MM.1S (cell line): ENCODE measurements around the gene PEX26.

Experiments
- EZH2 ChIP-seq: fragments of 300-600 bp; sonication (generic); optimal IDR thresholded peaks from 2 replicates; pipeline ENCODE3; 2017; ENCODE audit warnings: low read depth, mild to moderate bottlenecking, antibody characterized with exemption, low read length, mixed read lengths
- EZH2phosphoT487 ChIP-seq: fragments of 300-600 bp; sonication (generic); IDR thresholded peaks from 2 replicates; pipeline ENCODE4 v1.6.1; 2018; ENCODE audit warnings: antibody characterized with exemption, low read length
- TF ChIP-seq, protein P1 (sequence below): fragments of 300-600 bp; sonication (generic); IDR thresholded peaks from 2 replicates; pipeline ENCODE4 v1.5.1; 2016; ENCODE audit warnings: antibody characterized with exemption, low read length, mixed read lengths

DNA sequence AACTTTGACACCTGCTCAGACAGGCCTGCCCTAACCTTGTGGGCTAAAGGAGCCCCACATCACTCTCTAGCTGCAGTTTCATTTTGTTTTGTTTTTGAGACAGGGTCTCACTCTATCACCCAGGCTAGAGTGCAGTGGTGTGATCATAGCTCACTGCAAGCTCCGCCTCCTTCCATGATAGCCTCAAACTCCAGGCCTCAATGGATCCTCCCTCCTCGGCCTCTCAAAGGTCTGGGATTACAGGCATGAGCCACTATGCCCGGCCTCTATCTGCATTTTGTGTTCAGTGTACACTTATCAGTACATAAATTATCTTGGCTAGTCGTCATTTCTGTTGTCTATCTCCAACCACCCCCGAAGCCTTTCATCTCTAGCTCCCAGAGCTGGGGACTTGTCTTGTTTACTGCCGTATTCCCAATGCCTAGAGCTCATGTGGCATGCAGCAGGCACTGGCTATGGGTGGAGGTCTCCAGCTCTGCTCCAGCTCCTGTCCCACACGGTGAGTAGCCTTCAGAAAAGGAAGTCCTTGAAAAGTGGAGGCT lies 22.1 kb upstream of the PEX26 start:
- TF ChIP-seq, protein P1, sequence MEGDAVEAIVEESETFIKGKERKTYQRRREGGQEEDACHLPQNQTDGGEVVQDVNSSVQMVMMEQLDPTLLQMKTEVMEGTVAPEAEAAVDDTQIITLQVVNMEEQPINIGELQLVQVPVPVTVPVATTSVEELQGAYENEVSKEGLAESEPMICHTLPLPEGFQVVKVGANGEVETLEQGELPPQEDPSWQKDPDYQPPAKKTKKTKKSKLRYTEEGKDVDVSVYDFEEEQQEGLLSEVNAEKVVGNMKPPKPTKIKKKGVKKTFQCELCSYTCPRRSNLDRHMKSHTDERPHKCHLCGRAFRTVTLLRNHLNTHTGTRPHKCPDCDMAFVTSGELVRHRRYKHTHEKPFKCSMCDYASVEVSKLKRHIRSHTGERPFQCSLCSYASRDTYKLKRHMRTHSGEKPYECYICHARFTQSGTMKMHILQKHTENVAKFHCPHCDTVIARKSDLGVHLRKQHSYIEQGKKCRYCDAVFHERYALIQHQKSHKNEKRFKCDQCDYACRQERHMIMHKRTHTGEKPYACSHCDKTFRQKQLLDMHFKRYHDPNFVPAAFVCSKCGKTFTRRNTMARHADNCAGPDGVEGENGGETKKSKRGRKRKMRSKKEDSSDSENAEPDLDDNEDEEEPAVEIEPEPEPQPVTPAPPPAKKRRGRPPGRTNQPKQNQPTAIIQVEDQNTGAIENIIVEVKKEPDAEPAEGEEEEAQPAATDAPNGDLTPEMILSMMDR: no peak
- TF ChIP-seq EZH2 (no peak), EZH2phosphoT487 (no peak)
